AG09309 (cell line): ENCODE results near the gene PRKAG1.

Experiments used
- DNase-seq: peaks from one replicate; pipeline ENCODE4 v3.0.0-alpha.2; 2010; ENCODE audit warnings: low read depth
- H3K4me3 ChIP-seq: 2 replicates; pipeline ENCODE4 v1.5.1; 2011; ENCODE audit warnings: mild to moderate bottlenecking, low read depth, low read length, moderate library complexity; ENCODE audit not compliant: control insufficient read depth
- CTCF ChIP-seq: IDR thresholded peaks from 2 replicates; pipeline ENCODE4 v1.5.1; 2011; ENCODE audit warnings: mild to moderate bottlenecking, low read depth, low read length, inconsistent platforms; ENCODE audit not compliant: insufficient read depth, control insufficient read depth; ENCODE audit errors: missing control alignments

Gene PRKAG1

GRCh38 chr12:48978741-48979601 lies 39.6 kb downstream of the PRKAG1 start:
- H3K4me3 ChIP-seq, result peak overlapping the region; percentile 14
- DNase-seq, result no peak
- no peak for TF ChIP-seq CTCF

- peak within 1 kb of the TSS; percentile 14 for H3K4me3 ChIP-seq
- no peak for TF ChIP-seq CTCF
- no peak for DNase-seq
Observed at GRCh38 chr12:48978291-48978740, 40.3 kb downstream of the PRKAG1 start, which contains the start of gene WNT1. Gene WNT1 (plus strand): TSS chr12:48978322. CDS start chr12:48978651, 329 bp downstream.

GRCh38 chr12:48977290-48978281 lies 41.0 kb downstream of the PRKAG1 start:
- peak; percentile 63 for TF ChIP-seq CTCF
- no peak for DNase-seq
- H3K4me3 ChIP-seq, result no peak overlapping the region

- H3K4me3 ChIP-seq, result no peak overlapping the region
- peak; percentile 53 for TF ChIP-seq CTCF
- no peak for DNase-seq
Observed at GRCh38 chr12:48973941-48974673, 44.5 kb downstream of the PRKAG1 start.

- DNase-seq, result no peak
- TF ChIP-seq CTCF, result no peak
- H3K4me3 ChIP-seq, result no peak overlapping the region
Observed at GRCh38 chr12:48973531-48973930, 45.0 kb downstream of the PRKAG1 start.
